IPS-18c (cell line): Measurements from ENCODE around the gene JAGN1.
A peak's percentile ranks its signal among the peaks of the same experiment; 100 is the strongest.
"Not testable (repeated sequence)": the region's sequence is repeated elsewhere in the genome, so short reads cannot be mapped to it uniquely, and the experiment has no call there.

ENCODE experiments used
- H3K4me3 ChIP-seq: 2 replicates; pipeline ENCODE4 v1.7.0; 2013; ENCODE audit warnings: low read depth, mild to moderate bottlenecking, low read length, moderate library complexity; ENCODE audit not compliant: insufficient read depth
- H3K9me3 ChIP-seq: one replicate; pipeline ENCODE4 v1.6.1; 2013; ENCODE audit warnings: mild to moderate bottlenecking, low read length, moderate library complexity; ENCODE audit not compliant: control insufficient read depth, insufficient read depth

Gene JAGN1

GRCh38 chr3:9890249-9891071 lies at the start of gene JAGN1:
TSS of gene JAGN1 (plus strand) at chr3:9890610. CDS start at chr3:9890723, 113 bp downstream.
- H3K4me3 ChIP-seq, result peak within 1 kb of the TSS; percentile 98
- no peaks in the 10 kb centered on the region for H3K9me3 ChIP-seq

GRCh38 chr3:9841015-9841414 lies 49.4 kb upstream of the JAGN1 start:
- H3K9me3 ChIP-seq, result peaks cover 3% of the 10 kb centered on the region
- H3K4me3 ChIP-seq, result no peak overlapping the region

GRCh38 chr3:9843715-9844438 lies 46.5 kb upstream of the JAGN1 start, which contains the start of gene RPUSD3:
TSS of gene RPUSD3 (minus strand) at chr3:9844008. CDS start at chr3:9843990, 18 bp downstream.
- Histone ChIP-seq H3K9me3 (peaks cover 2% of the 10 kb centered on the region), H3K4me3 (peak within 1 kb of the TSS; percentile 82)

GRCh38 chr3:9846231-9846630 lies 44.2 kb upstream of the JAGN1 start:
- Histone ChIP-seq H3K9me3 (no peaks in the 10 kb centered on the region), H3K4me3 (no peak overlapping the region)

GRCh38 chr3:9846931-9847488 lies 43.4 kb upstream of the JAGN1 start:
- no peaks in the 10 kb centered on the region for H3K9me3 ChIP-seq
- no peak overlapping the region for H3K4me3 ChIP-seq

GRCh38 chr3:9847870-9848269 lies 42.5 kb upstream of the JAGN1 start:
- H3K4me3 ChIP-seq, H3K9me3 ChIP-seq: not testable (repeated sequence)

GRCh38 chr3:9848860-9849259 lies 41.5 kb upstream of the JAGN1 start:
- H3K4me3 ChIP-seq, H3K9me3 ChIP-seq: not testable (repeated sequence)

- not testable (repeated sequence) for H3K4me3 ChIP-seq, H3K9me3 ChIP-seq
Observed at GRCh38 chr3:9851383-9851782, 39.0 kb upstream of the JAGN1 start.

- H3K9me3 ChIP-seq, result not testable (repeated sequence)
Observed at GRCh38 chr3:9851926-9852325, 38.5 kb upstream of the JAGN1 start.

GRCh38 chr3:9852528-9852927 lies 37.9 kb upstream of the JAGN1 start:
- Histone ChIP-seq H3K4me3 (no peak overlapping the region), H3K9me3 (no peaks in the 10 kb centered on the region)

More at GRCh38 chr3:9851926-9852325, 38.5 kb upstream of the JAGN1 start:
- H3K4me3 ChIP-seq, result not testable (repeated sequence)

- not testable (repeated sequence) for H3K9me3 ChIP-seq, H3K4me3 ChIP-seq
Observed at GRCh38 chr3:9854291-9854940, 36.0 kb upstream of the JAGN1 start.

- Histone ChIP-seq H3K9me3 (no peaks in the 10 kb centered on the region), H3K4me3 (no peak overlapping the region)
Observed at GRCh38 chr3:9855594-9855993, 34.8 kb upstream of the JAGN1 start.

GRCh38 chr3:9859530-9860025 lies 30.8 kb upstream of the JAGN1 start:
- no peaks in the 10 kb centered on the region for H3K9me3 ChIP-seq
- H3K4me3 ChIP-seq, result no peak overlapping the region

GRCh38 chr3:9861201-9861600 lies 29.2 kb upstream of the JAGN1 start:
- Histone ChIP-seq H3K9me3 (no peaks in the 10 kb centered on the region), H3K4me3 (no peak overlapping the region)

- no peak overlapping the region for H3K4me3 ChIP-seq
Observed at GRCh38 chr3:9861626-9862130, 28.7 kb upstream of the JAGN1 start.

GRCh38 chr3:9862391-9863057 lies 27.9 kb upstream of the JAGN1 start:
- Histone ChIP-seq H3K9me3 (no peaks in the 10 kb centered on the region), H3K4me3 (peak overlapping the region; percentile 39; the same call in 1 of the 2 replicates)

More at GRCh38 chr3:9861626-9862130, 28.7 kb upstream of the JAGN1 start:
- H3K9me3 ChIP-seq, result no peaks in the 10 kb centered on the region
